Spleen (tissue), 7 donors: ENCODE measurements around the gene NFU1.

Experiments
- CTCF ChIP-seq, 11 experiments: fragments of 200-600 bp in 7 of 11; fragments of 450-650 bp in 4 of 11; sonication (generic) in 4 of 11; IDR thresholded peaks in 8 of 11; conservative IDR thresholded peaks in 3 of 11; 1 replicate in 7 of 11; 2 replicates in 4 of 11; pipeline versions ENCODE4 v1.4.0 to v1.8.0; 2016 to 2021; ENCODE audit warnings: antibody characterized with exemption in 11 of 11, inconsistent platforms in 4 of 11, mild to moderate bottlenecking in 1 of 11
- POLR2A ChIP-seq, 3 donors: fragments of 450-650 bp; IDR thresholded peaks; one replicate each; pipeline ENCODE4 v1.5.1; 2017; ENCODE audit warnings: antibody characterized with exemption in 3 of 3, mild to moderate bottlenecking in 1 of 3
- donor health status: DM: no; HTN: no; CAD: no; lungs with moderate emphysema.
- donor health status: DM: no; HTN: no; CAD: no.
- donor health status: DM: no; HTN: no; CAD: no.

DNA sequence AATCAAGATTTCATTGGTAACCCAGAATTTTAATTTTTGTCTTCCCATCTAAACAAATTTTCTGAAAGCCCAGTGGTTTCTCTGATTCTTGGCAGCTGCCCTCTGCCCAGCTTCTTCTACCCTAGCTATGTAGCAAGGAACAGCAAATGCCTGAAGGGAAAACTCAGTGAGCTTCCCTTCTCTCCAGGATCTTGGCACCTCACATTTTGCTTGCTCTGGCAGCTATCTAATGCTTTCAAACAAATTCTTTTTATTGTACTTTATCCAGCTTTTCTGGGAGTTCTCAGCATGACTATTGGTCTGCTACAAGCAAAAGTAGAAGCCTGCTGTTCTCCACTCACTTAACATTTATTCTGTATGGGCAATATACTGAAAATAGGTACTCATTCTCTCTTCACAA lies 31.9 kb downstream of the NFU1 start:
- no peak for TF ChIP-seq POLR2A (IDR thresholded peaks at IDR 0.05)
- TF ChIP-seq CTCF (IDR thresholded peaks at IDR 0.05 in 8 of 11, conservative IDR thresholded peaks at IDR 0.05 in 3 of 11): no peak
